ENCODE measurements around the gene TIMP4. TPM values are rescaled to one million over a fixed set of nuclear protein-coding genes. Genes with fewer than 3 reads are reported as not detected.

Gene TIMP4
- total RNA-seq, 3 donors from 2014 or later, result 27.4 to 170 (median 46.9) TPM

GRCh38 chr3:12196684-12197083 is 38.0 kb upstream of the TIMP4 start:
- intact Hi-C loops (cut with DNase I; ENCODE audit: low total_unique reads), result no loop called here
- TF ChIP-seq CTCF (IDR thresholded peaks at IDR 0.05) (no peak), POLR2A (IDR thresholded peaks at IDR 0.05) (no peak), POLR2AphosphoS5 (IDR thresholded peaks at IDR 0.05) (no peak)
- H3K4me1 ChIP-seq, result no peaks in the 10 kb centered on the region
- no peaks in the 10 kb centered on the region for H3K36me3 ChIP-seq
- H3K27me3 ChIP-seq, result no peaks in the 10 kb centered on the region
- no peak for DNase-seq (ENCODE audit: low spot score in 2 of 2)
- no peak overlapping the region for H3K4me3 ChIP-seq
- H3K27ac ChIP-seq, result no peak overlapping the region
- no peaks in the 10 kb centered on the region for H3K9me3 ChIP-seq

DNA sequence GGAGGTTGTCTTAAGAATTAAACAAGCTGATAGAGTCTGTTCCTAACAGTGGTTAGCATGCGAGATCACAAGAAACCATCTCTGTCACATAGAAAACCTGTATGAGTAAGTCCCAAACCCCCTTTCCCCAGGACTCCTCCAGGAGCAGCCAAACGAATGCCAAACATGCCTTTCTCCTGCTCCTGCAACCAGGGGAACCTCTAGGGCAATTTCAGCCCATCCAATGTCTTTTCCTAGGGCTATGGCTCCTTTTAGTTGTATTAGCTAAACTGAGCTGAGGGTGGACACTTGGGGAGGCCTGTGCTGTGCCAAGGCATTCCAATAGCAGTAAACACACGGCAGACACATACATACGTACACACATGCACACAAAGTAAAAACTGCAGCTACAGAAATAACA is 36.5 kb upstream of the TIMP4 start:
- no peaks in the 10 kb centered on the region for H3K4me1 ChIP-seq
- no peak overlapping the region for H3K27ac ChIP-seq
- TF ChIP-seq CTCF (IDR thresholded peaks at IDR 0.05), result no peak
- no peak for TF ChIP-seq POLR2AphosphoS5 (IDR thresholded peaks at IDR 0.05)
- TF ChIP-seq POLR2A (IDR thresholded peaks at IDR 0.05), result no peak
- no peaks in the 10 kb centered on the region for H3K9me3 ChIP-seq
- no peak overlapping the region for H3K4me3 ChIP-seq
- no peaks in the 10 kb centered on the region for H3K36me3 ChIP-seq
- H3K27me3 ChIP-seq, result no peaks in the 10 kb centered on the region
- DNase-seq (ENCODE audit: low spot score in 2 of 2), result no peak
- intact Hi-C loops (cut with DNase I; ENCODE audit: low total_unique reads), result no loop called here

- Histone ChIP-seq H3K4me1 (no peaks in the 10 kb centered on the region), H3K4me3 (no peak overlapping the region), H3K9me3 (no peaks in the 10 kb centered on the region), H3K27me3 (no peaks in the 10 kb centered on the region), H3K27ac (no peak overlapping the region), H3K36me3 (no peaks in the 10 kb centered on the region)
- intact Hi-C loops (cut with DNase I; ENCODE audit: low total_unique reads), result no loop called here
- no peak for DNase-seq (ENCODE audit: low spot score in 2 of 2)
- TF ChIP-seq POLR2A (IDR thresholded peaks at IDR 0.05) (no peak), POLR2AphosphoS5 (IDR thresholded peaks at IDR 0.05) (no peak), CTCF (IDR thresholded peaks at IDR 0.05) (no peak)
These were observed 36.0 kb upstream of the TIMP4 start for GRCh38 chr3:12194669-12195161.

GRCh38 chr3:12194209-12194608 is 35.5 kb upstream of the TIMP4 start:
- Histone ChIP-seq H3K36me3 (no peaks in the 10 kb centered on the region), H3K9me3 (no peaks in the 10 kb centered on the region), H3K27ac (no peak overlapping the region), H3K4me1 (no peaks in the 10 kb centered on the region), H3K4me3 (no peak overlapping the region), H3K27me3 (no peaks in the 10 kb centered on the region)
- intact Hi-C loops (cut with DNase I; ENCODE audit: low total_unique reads), result no loop called here
- no peak for DNase-seq (ENCODE audit: low spot score in 2 of 2)
- TF ChIP-seq POLR2AphosphoS5 (IDR thresholded peaks at IDR 0.05) (no peak), POLR2A (IDR thresholded peaks at IDR 0.05) (no peak), CTCF (IDR thresholded peaks at IDR 0.05) (no peak)

DNA sequence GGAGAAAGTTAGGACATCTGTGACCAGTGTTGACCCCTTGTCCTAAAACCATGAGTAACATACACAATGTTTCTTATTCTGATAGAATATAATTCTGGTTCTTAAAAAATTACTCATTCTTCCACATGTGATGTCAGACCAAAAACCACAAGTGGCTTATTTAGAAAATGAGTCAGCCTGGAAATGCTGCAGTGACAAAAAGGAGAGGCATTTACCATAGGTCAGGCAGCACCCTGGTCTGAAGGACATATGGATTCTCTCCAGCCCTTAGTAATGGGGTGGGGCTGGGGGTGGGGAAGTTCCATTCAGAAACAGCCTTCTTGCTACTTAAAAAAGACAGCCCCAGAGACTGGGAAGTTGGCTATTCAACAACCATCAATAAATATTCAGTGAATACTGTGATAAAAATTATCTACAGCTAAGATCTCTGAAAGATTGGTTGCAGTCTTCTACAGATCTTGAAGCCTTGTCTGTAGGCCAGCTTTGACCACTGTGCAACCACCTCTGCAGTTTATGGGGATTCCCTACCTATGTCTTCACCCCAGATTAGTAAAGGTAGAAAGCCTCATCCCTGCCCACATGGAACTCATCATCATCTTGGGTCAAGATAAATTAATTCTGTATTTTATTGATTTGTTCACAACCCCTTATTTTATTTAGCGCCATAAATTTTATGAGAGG is 34.9 kb upstream of the TIMP4 start:
- TF ChIP-seq POLR2A (IDR thresholded peaks at IDR 0.05) (no peak), CTCF (IDR thresholded peaks at IDR 0.05) (no peak), POLR2AphosphoS5 (IDR thresholded peaks at IDR 0.05) (no peak)
- no peak for DNase-seq (ENCODE audit: low spot score in 2 of 2)
- Histone ChIP-seq H3K36me3 (no peaks in the 10 kb centered on the region), H3K9me3 (no peaks in the 10 kb centered on the region), H3K4me1 (no peaks in the 10 kb centered on the region), H3K27ac (peak overlapping the region in 1 of 2 donors; percentile 26), H3K4me3 (no peak overlapping the region), H3K27me3 (no peaks in the 10 kb centered on the region)
- intact Hi-C loops (cut with DNase I; ENCODE audit: low total_unique reads), result no loop called here
